Hepatocyte (in vitro differentiated cells): ENCODE measurements around the gene EDNRA. TPM values are rescaled to one million over a fixed set of nuclear protein-coding genes. Genes with fewer than 3 reads are reported as not detected.

Source experiments
- DNase-seq: peaks from one replicate; pipeline ENCODE4 v3.0.0-alpha.2; 2016; ENCODE audit warnings: low spot score
- H2AFZ ChIP-seq: fragments of 200-600 bp; sonication (generic); 2 replicates; pipeline ENCODE4 v1.6.0; 2016; ENCODE audit warnings: antibody characterized with exemption, mild to moderate bottlenecking
- H3K27ac ChIP-seq: fragments of 200-600 bp; sonication (generic); 2 replicates; pipeline ENCODE4 v1.5.1; 2016; ENCODE audit warnings: mild to moderate bottlenecking
- H3K27me3 ChIP-seq: fragments of 200-600 bp; sonication (generic); 2 replicates; pipeline ENCODE4 v1.6.1; 2016
- H3K36me3 ChIP-seq: fragments of 200-600 bp; sonication (generic); replicated peaks from 2 replicates; pipeline ENCODE4 v1.5.1; 2016; ENCODE audit warnings: low read depth; ENCODE audit not compliant: insufficient read depth
- H3K4me1 ChIP-seq: fragments of 200-600 bp; sonication (generic); 2 replicates; pipeline ENCODE4 v1.5.1; 2016; ENCODE audit warnings: mild to moderate bottlenecking, moderate library complexity; ENCODE audit not compliant: insufficient read depth
- H3K4me2 ChIP-seq: fragments of 200-600 bp; sonication (generic); 2 replicates; pipeline ENCODE4 v1.6.0; 2016
- H3K4me3 ChIP-seq: fragments of 200-600 bp; sonication (generic); 2 replicates; pipeline ENCODE4 v1.5.1; 2016; ENCODE audit warnings: mild to moderate bottlenecking
- H3K79me2 ChIP-seq: fragments of 200-600 bp; sonication (generic); 2 replicates; pipeline ENCODE4 v1.6.0; 2017; ENCODE audit warnings: mild to moderate bottlenecking
- H3K9me2 ChIP-seq: fragments of 200-600 bp; sonication (generic); replicated peaks from 2 replicates; pipeline ENCODE4 v1.6.0; 2017; ENCODE audit warnings: mild to moderate bottlenecking; ENCODE audit not compliant: insufficient read depth
- H3K9me3 ChIP-seq: fragments of 200-600 bp; sonication (generic); 2 replicates; pipeline ENCODE4 v1.5.1; 2016; ENCODE audit warnings: low read depth, mild to moderate bottlenecking
- H4K20me1 ChIP-seq: fragments of 200-600 bp; sonication (generic); 2 replicates; pipeline ENCODE4 v1.6.0; 2016; ENCODE audit warnings: mild to moderate bottlenecking; ENCODE audit not compliant: insufficient read depth, poor library complexity, severe bottlenecking
- CTCF ChIP-seq: fragments of 200-600 bp; sonication (generic); IDR thresholded peaks from 2 replicates; pipeline ENCODE4 v1.5.1; 2016; ENCODE audit warnings: antibody characterized with exemption, mild to moderate bottlenecking; ENCODE audit not compliant: poor library complexity
- EZH2 ChIP-seq: fragments of 200-600 bp; sonication (generic); IDR thresholded peaks from 2 replicates; pipeline ENCODE4 v1.6.1; 2016; ENCODE audit warnings: antibody characterized with exemption, mild to moderate bottlenecking, borderline replicate concordance
- EZH2phosphoT487 ChIP-seq: fragments of 200-600 bp; sonication (generic); IDR thresholded peaks from one replicate; pipeline ENCODE4 v1.6.1; 2018; ENCODE audit warnings: antibody characterized with exemption, mild to moderate bottlenecking, low read depth, moderate library complexity; ENCODE audit not compliant: unreplicated experiment, severe bottlenecking
- WGBS: methylation state at CpG from one replicate; pipeline ENCODE4 v1.1.6; 2016; ENCODE audit warnings: low lambda C conversion rate; ENCODE audit errors: missing lambda C conversion rate; 5-methylcytosine and 5-hydroxymethylcytosine counted together
- polyA plus RNA-seq: library from polyadenylated mRNA; unstranded; fragments of >200 nt; fragmentation: Nextera tagmentation; extraction: Ambion mirVana; gene quantifications from 2 replicates; pipeline ENCODE4 v1.2.1, GENCODE V29; 2016
- total RNA-seq: library from RNA; depleted of rRNA; stranded (reverse); fragments of >200 nt; gene quantifications from 2 replicates; pipeline ENCODE4 v1.2.3, GENCODE V29; 2014

The EDNRA gene
- total and polyA plus RNA-seq, 2 experiments from 2014 or later: 19.0 to 28.1 TPM

DNA sequence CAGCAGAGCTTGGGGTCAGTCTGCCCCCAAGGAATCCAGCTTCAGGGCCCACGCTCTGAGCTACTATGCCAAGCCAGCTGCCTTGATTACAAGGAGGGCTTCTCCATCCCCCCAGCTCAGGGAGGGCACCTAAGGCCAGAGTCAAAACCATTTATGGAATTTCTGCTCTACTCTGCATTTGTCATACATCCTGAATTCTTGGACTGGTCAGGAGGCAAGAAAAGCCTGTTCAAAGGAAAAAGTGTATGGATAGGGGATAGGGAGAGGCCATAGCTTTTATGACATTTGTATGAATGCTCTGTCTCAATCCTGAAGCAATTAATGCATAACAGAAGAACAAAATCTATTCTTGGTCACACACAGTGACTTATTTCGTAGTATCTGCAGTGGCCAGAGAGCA lies 32.2 kb downstream of the EDNRA start:
- no peak for TF ChIP-seq CTCF
- TF ChIP-seq EZH2phosphoT487: no peak
- TF ChIP-seq EZH2: no peak
- H3K4me1 ChIP-seq: no peaks in the 10 kb centered on the region
- DNase-seq: no peak
- WGBS: 90% methylated on average over 2 of the region's 2 CpGs
- no peak overlapping the region for H3K4me3 ChIP-seq
- no peaks in the 10 kb centered on the region for H3K36me3 ChIP-seq
- no peaks in the 10 kb centered on the region for H3K9me2 ChIP-seq
- H4K20me1 ChIP-seq: no peaks in the 10 kb centered on the region
- peaks cover 3% of the 10 kb centered on the region for H3K79me2 ChIP-seq
- peak overlapping the region; percentile 12 for H3K27ac ChIP-seq
- H3K4me2 ChIP-seq: no peak overlapping the region
- no peaks in the 10 kb centered on the region for H3K27me3 ChIP-seq
- no peaks in the 10 kb centered on the region for H3K9me3 ChIP-seq
- no peak overlapping the region for H2AFZ ChIP-seq

DNA sequence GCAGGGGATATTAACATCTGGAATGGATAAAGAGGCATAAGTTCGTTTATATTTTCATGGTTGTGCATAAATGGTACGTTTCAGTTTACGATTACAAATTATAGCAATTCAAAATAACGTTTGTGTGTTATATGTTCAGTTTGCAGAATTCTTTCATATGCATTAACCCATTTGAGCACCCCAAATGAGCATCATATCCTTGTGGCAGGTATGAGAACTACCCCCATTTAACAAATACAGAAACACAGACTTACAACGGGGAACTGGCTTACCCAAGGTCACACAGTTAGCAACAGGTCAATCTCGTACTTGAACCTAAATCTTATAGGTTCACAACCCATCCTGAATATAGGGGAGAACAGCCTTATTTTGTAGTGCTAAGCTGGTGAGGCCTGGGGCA lies 33.1 kb downstream of the EDNRA start:
- no peaks in the 10 kb centered on the region for H3K27me3 ChIP-seq
- 63% methylated on average over 6 of the region's 6 CpGs for WGBS
- H3K4me1 ChIP-seq: no peaks in the 10 kb centered on the region
- no peak overlapping the region for H3K4me2 ChIP-seq
- H3K9me3 ChIP-seq: no peaks in the 10 kb centered on the region
- no peak for DNase-seq
- H3K36me3 ChIP-seq: no peaks in the 10 kb centered on the region
- no peak overlapping the region for H2AFZ ChIP-seq
- no peak for TF ChIP-seq EZH2
- no peak for TF ChIP-seq EZH2phosphoT487
- TF ChIP-seq CTCF: no peak
- H3K27ac ChIP-seq: no peak overlapping the region
- H3K79me2 ChIP-seq: no peaks in the 10 kb centered on the region
- no peaks in the 10 kb centered on the region for H4K20me1 ChIP-seq
- no peaks in the 10 kb centered on the region for H3K9me2 ChIP-seq
- H3K4me3 ChIP-seq: no peak overlapping the region

DNA sequence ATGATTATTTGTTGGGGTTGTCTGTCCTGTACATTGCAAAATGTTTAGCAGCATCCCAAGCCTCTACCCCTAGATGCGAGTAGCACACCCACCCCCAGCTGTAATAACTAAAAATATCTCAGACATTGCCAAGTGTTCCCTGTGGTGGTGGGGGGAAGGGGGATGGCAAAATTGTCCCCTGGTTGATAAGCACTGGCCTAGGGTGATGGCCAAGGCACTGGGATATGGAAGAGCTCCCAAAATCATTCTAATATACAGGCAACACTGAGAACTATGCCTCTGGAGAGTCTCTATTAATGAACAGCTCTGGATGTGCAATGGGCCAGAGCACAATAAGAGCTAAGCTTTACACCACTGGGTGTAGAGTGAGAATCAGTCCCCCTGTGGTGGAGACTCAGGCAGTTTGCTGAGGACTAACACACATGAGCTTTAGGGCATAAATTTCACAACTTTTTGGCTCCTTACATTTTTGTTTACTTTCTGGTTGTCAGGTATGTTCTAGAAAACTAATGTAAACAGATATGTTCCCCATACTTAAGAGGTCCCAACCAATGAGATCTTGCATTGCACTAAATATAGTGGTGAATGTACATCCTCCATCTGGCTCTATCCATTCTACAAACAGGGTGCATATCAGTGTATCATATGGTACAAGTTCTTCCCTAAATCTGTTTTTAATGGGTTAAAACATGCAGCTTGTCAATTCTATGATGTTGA lies 34.5 kb downstream of the EDNRA start:
- no peaks in the 10 kb centered on the region for H3K36me3 ChIP-seq
- H4K20me1 ChIP-seq: no peaks in the 10 kb centered on the region
- H3K4me2 ChIP-seq: no peak overlapping the region
- no peaks in the 10 kb centered on the region for H3K27me3 ChIP-seq
- H3K27ac ChIP-seq: no peak overlapping the region
- H3K79me2 ChIP-seq: peaks cover 2% of the 10 kb centered on the region
- DNase-seq: no peak
- 96% methylated on average over 1 of the region's 1 CpG for WGBS
- H2AFZ ChIP-seq: no peak overlapping the region
- TF ChIP-seq EZH2phosphoT487 (no peak), CTCF (no peak), EZH2 (no peak)
- H3K4me3 ChIP-seq: no peak overlapping the region
- H3K4me1 ChIP-seq: no peaks in the 10 kb centered on the region
- H3K9me2 ChIP-seq: no peaks in the 10 kb centered on the region
- H3K9me3 ChIP-seq: no peaks in the 10 kb centered on the region
